HG03558 (cell line): ENCODE results near the gene THAP6.
A peak's percentile ranks its signal among the peaks of the same experiment; 100 is the strongest.
"Not testable (repeated sequence)": the region's sequence is repeated elsewhere in the genome, so short reads cannot be mapped to it uniquely, and the experiment has no call there.

Experiments
- ATAC-seq: cut with Tn5 transposase; IDR thresholded peaks from one replicate; pipeline ENCODE4 v1.9.1; 2021; ENCODE audit warnings: moderate number of reproducible peaks; ENCODE audit not compliant: unreplicated experiment; ENCODE audit errors: extremely low read depth

THAP6 gene

GRCh38 chr4:75514131-75514948 lies at the start of gene THAP6, which contains the start of gene RCHY1:
THAP6 (plus strand) TSS chr4:75514473; CDS start chr4:75515453, 980 bp downstream.
RCHY1 (minus strand) TSS chr4:75514403; CDS start chr4:75514286, 117 bp downstream.
- peak; percentile 81 for ATAC-seq

- no peak for ATAC-seq
These were observed 44.4 kb upstream of the THAP6 start for GRCh38 chr4:75469896-75470295.

- no peak for ATAC-seq
These were observed 43.5 kb upstream of the THAP6 start for GRCh38 chr4:75470738-75471137.

GRCh38 chr4:75477201-75477600 lies 37.1 kb upstream of the THAP6 start:
- ATAC-seq = no peak

- no peak for ATAC-seq
These were observed 30.1 kb upstream of the THAP6 start for GRCh38 chr4:75484190-75484589.

GRCh38 chr4:75490155-75490554 lies 24.1 kb upstream of the THAP6 start:
- no peak for ATAC-seq

GRCh38 chr4:75494563-75494962 lies 19.7 kb upstream of the THAP6 start:
- no peak for ATAC-seq

- ATAC-seq = no peak
These were observed 18.8 kb upstream of the THAP6 start for GRCh38 chr4:75495476-75495875.

GRCh38 chr4:75496406-75496805 lies 17.9 kb upstream of the THAP6 start:
- no peak for ATAC-seq

- no peak for ATAC-seq
These were observed 17.1 kb upstream of the THAP6 start for GRCh38 chr4:75497133-75497532.

GRCh38 chr4:75498041-75498440 lies 16.2 kb upstream of the THAP6 start:
- ATAC-seq = no peak

GRCh38 chr4:75499900-75500299 lies 14.4 kb upstream of the THAP6 start:
- ATAC-seq = no peak

GRCh38 chr4:75502671-75503070 lies 11.6 kb upstream of the THAP6 start:
- no peak for ATAC-seq

- no peak for ATAC-seq
These were observed 8.6 kb upstream of the THAP6 start for GRCh38 chr4:75505630-75506029.

GRCh38 chr4:75509592-75509991 lies 4.7 kb upstream of the THAP6 start:
- not testable (repeated sequence) for ATAC-seq

- no peak for ATAC-seq
These were observed 2.4 kb upstream of the THAP6 start for GRCh38 chr4:75511841-75512240.

- ATAC-seq = no peak
These were observed 1.7 kb upstream of the THAP6 start for GRCh38 chr4:75512386-75513211.

- no peak for ATAC-seq
These were observed 645 bp upstream of the THAP6 start for GRCh38 chr4:75513526-75514130.

GRCh38 chr4:75514949-75515612 lies 808 bp downstream of the THAP6 start:
- ATAC-seq = no peak

GRCh38 chr4:75516144-75516543 lies 1.9 kb downstream of the THAP6 start:
- ATAC-seq = no peak
